GM23338 (cell line): ENCODE results near the gene ALDH7A1.

Experiments
- CTCF ChIP-seq, 2 experiments: fragments of 200-600 bp in 1 of 2; sonication (generic) in 1 of 2; conservative IDR thresholded peaks; 2 replicates each; pipeline versions ENCODE4 v1.5.1 to v1.6.1; 2016 to 2017; ENCODE audit warnings: antibody characterized with exemption in 2 of 2, low read depth in 2 of 2, mild to moderate bottlenecking in 2 of 2, moderate library complexity in 1 of 2
- EZH2 ChIP-seq: fragments of 200-600 bp; sonication (generic); IDR thresholded peaks from one replicate; pipeline ENCODE4 v1.8.0; 2017; ENCODE audit warnings: antibody characterized with exemption, mild to moderate bottlenecking, low read depth; ENCODE audit not compliant: unreplicated experiment
- JUNB ChIP-seq: IDR thresholded peaks from one replicate; pipeline ENCODE4 v1.6.1; 2016; ENCODE audit warnings: antibody characterized with exemption; ENCODE audit not compliant: unreplicated experiment
- POLR2AphosphoS5 ChIP-seq: IDR thresholded peaks from 2 replicates; pipeline ENCODE4 v1.6.1; 2016; ENCODE audit warnings: antibody characterized with exemption, low read depth
- REST ChIP-seq: IDR thresholded peaks from one replicate; pipeline ENCODE4 v1.6.1; 2018; ENCODE audit warnings: antibody characterized with exemption; ENCODE audit not compliant: unreplicated experiment

GRCh38 chr5:126499853-126500342 is 95.1 kb downstream of the ALDH7A1 start:
- peak; percentile 79 to 92 for TF ChIP-seq CTCF (conservative IDR thresholded peaks at IDR 0.05; ENCODE audit: low read depth in 2 of 2)
- TF ChIP-seq REST = no peak
- TF ChIP-seq POLR2AphosphoS5 = no peak
- no peak for TF ChIP-seq EZH2
- TF ChIP-seq JUNB = no peak
